K562 (cell line): ENCODE results near the gene HDAC7. TPM values are rescaled to one million over a fixed set of nuclear protein-coding genes. Genes with fewer than 3 reads are reported as not detected.

Experiments used
- ATAC-seq: fragments of 200-7000 bp; cut with Tn5 transposase; 3 replicates; pipeline ENCODE4 v1.9.1; 2020; ENCODE audit warnings: moderate library complexity
- BruUV-seq: library from RNA; stranded (reverse); fragments of 400-500 nt; replicated peaks from 2 replicates; lab custom pipeline; 2021; lab: Mats Ljungman, UMichigan
- CTCF ChIA-PET: fragments of 300-600 bp; formaldehyde crosslinking; extraction: SDS; loops from one replicate; lab custom pipeline; 2021; ENCODE audit warnings: low intra/inter-chr PET ratio; lab: Yijun Ruan, JAX
- POLR2A ChIA-PET: fragments of 300-600, 350-650 bp; sonication (Branson Sonifier 250); formaldehyde crosslinking; extraction: SDS; loops from one replicate; lab custom pipeline; 2021; ENCODE audit warnings: antibody characterized with exemption, inconsistent platforms; lab: Yijun Ruan, JAX
- DNase-seq, 4 experiments: peaks; one replicate each; pipeline versions ENCODE4 v3.0.0 to v3.0.0-alpha.2; 2011 to 2018; ENCODE audit warnings: low spot score in 3 of 4, mixed read lengths in 3 of 4; ENCODE audit errors: extremely low read depth in 1 of 4
- FAIRE-seq: peaks from 2 replicates; lab custom pipeline; 2011; peaks lifted over from hg19 to GRCh38; lab: Jason Lieb, UNC
- H2AFZ ChIP-seq: 2 replicates; pipeline ENCODE4 v1.6.0; 2011; ENCODE audit warnings: low read depth, low read length, control low read depth, inconsistent platforms
- H3K27ac ChIP-seq: fragments of 200-600 bp; 3 replicates; pipeline ENCODE4 v1.8.0; 2011; ENCODE audit warnings: low read depth, mild to moderate bottlenecking, control low read depth, inconsistent platforms, low read length, moderate library complexity, mixed read lengths; ENCODE audit errors: extremely low read depth
- H3K27me3 ChIP-seq, 2 experiments: fragments of 300-600 bp in 1 of 2; 2 replicates in 1 of 2; 3 replicates in 1 of 2; pipeline versions ENCODE4 v1.6.0 to v1.8.0; 2011; ENCODE audit warnings: inconsistent platforms in 2 of 2, low read length in 2 of 2, mild to moderate bottlenecking in 1 of 2, mixed read lengths in 1 of 2, moderate library complexity in 1 of 2; ENCODE audit not compliant: control insufficient read depth in 2 of 2, insufficient read depth in 2 of 2
- H3K36me3 ChIP-seq: fragments of 300-600 bp; 3 replicates; pipeline ENCODE4 v1.8.0; 2011; ENCODE audit warnings: mild to moderate bottlenecking, low read length, inconsistent platforms; ENCODE audit not compliant: control insufficient read depth, insufficient read depth
- H3K4me1 ChIP-seq, 2 experiments: fragments of 200-600 bp in 1 of 2; replicated peaks in 1 of 2; 2 replicates in 1 of 2; 3 replicates in 1 of 2; pipeline versions ENCODE4 v1.5.1 to v1.8.0; 2011; ENCODE audit warnings: inconsistent platforms in 2 of 2, low read length in 2 of 2, mild to moderate bottlenecking in 1 of 2, mixed read lengths in 1 of 2, moderate library complexity in 1 of 2; ENCODE audit not compliant: control insufficient read depth in 2 of 2, insufficient read depth in 2 of 2
- H3K4me2 ChIP-seq: 2 replicates; pipeline ENCODE4 v1.6.1; 2011; ENCODE audit warnings: low read length, control low read depth, inconsistent platforms, mixed read lengths; ENCODE audit not compliant: insufficient read depth
- H3K4me3 ChIP-seq: fragments of 200-600 bp; sonication (generic), shearing (Covaris generic); 2 replicates; pipeline ENCODE4 v1.5.1; 2016; ENCODE audit warnings: control low read depth, inconsistent platforms
- H3K79me2 ChIP-seq: fragments of 200-600 bp; 3 replicates; pipeline ENCODE4 v1.8.0; 2011; ENCODE audit warnings: low read length, inconsistent platforms; ENCODE audit not compliant: control insufficient read depth, insufficient read depth
- H3K9ac ChIP-seq, 2 experiments: 2 replicates each; pipeline versions ENCODE4 v1.6.0 to v1.6.1; 2011; ENCODE audit warnings: low read depth in 2 of 2, low read length in 2 of 2, control low read depth in 1 of 2, inconsistent platforms in 1 of 2, mild to moderate bottlenecking in 1 of 2, mixed read lengths in 1 of 2; ENCODE audit not compliant: insufficient read depth in 1 of 2
- H3K9me1 ChIP-seq: one replicate; pipeline ENCODE4 v1.6.0; 2011; ENCODE audit warnings: inconsistent platforms, mild to moderate bottlenecking, low read length, moderate library complexity; ENCODE audit not compliant: control insufficient read depth, insufficient read depth
- H3K9me3 ChIP-seq: replicated peaks from 2 replicates; pipeline ENCODE4 v1.5.1; 2011; ENCODE audit warnings: low read depth, low read length, inconsistent platforms; ENCODE audit not compliant: control insufficient read depth, insufficient read depth
- H4K20me1 ChIP-seq: replicated peaks from 2 replicates; pipeline ENCODE4 v1.6.1; 2011; ENCODE audit warnings: low read length, inconsistent platforms, mixed read lengths; ENCODE audit not compliant: control insufficient read depth, insufficient read depth
- ARID2 ChIP-seq: fragments of 450-650 bp; IDR thresholded peaks from 2 replicates; pipeline ENCODE4 v1.6.1; 2017; ENCODE audit warnings: antibody characterized with exemption, mild to moderate bottlenecking
- ATF2 ChIP-seq: sonication (generic); formaldehyde crosslinking; IDR thresholded peaks from 2 replicates; pipeline ENCODE4 v1.8.1; 2022; ENCODE audit warnings: missing genetic modification reagents
- KLF6 ChIP-seq: fragments of 250-450 bp; sonication (Bioruptor Pico); IDR thresholded peaks from 2 replicates; pipeline ENCODE4 v1.4.0; 2020; ENCODE audit warnings: mild to moderate bottlenecking, moderate library complexity, borderline replicate concordance
- NR0B1 ChIP-seq: fragments of 450-650 bp; IDR thresholded peaks from one replicate; pipeline ENCODE4 v1.6.1; 2018; ENCODE audit warnings: mild to moderate bottlenecking, moderate library complexity; ENCODE audit not compliant: partially characterized antibody
- POLR3G ChIP-seq: IDR thresholded peaks from 2 replicates; pipeline ENCODE4 v1.6.1; 2011; ENCODE audit not compliant: insufficient read length, insufficient replicate concordance; ENCODE audit errors: extremely low read depth
- RBM17 ChIP-seq: fragments of 200-400 bp; formaldehyde crosslinking; IDR thresholded peaks from 2 replicates; pipeline ENCODE4 v1.6.1; 2017; ENCODE audit warnings: low read depth, mild to moderate bottlenecking, low read length, borderline replicate concordance
- TBL1XR1 ChIP-seq, 2 experiments: IDR thresholded peaks; 2 replicates each; pipeline ENCODE4 v1.6.1; 2012; ENCODE audit warnings: improper control_type of control experiment in 2 of 2, low read length in 2 of 2, mild to moderate bottlenecking in 1 of 2
- TCF7 ChIP-seq: sonication (generic); IDR thresholded peaks from 2 replicates; pipeline ENCODE4 v1.6.1; 2016; ENCODE audit warnings: antibody characterized with exemption, borderline replicate concordance
- TFE3 ChIP-seq: fragments of 450-650 bp; formaldehyde crosslinking; IDR thresholded peaks from 2 replicates; pipeline ENCODE4 v1.4.0; 2020; ENCODE audit warnings: mild to moderate bottlenecking, mixed read lengths
- ZBTB9 ChIP-seq: fragments of 450-650 bp; formaldehyde crosslinking; IDR thresholded peaks from 2 replicates; pipeline ENCODE4 v1.4.0; 2020; ENCODE audit warnings: mild to moderate bottlenecking, moderate library complexity
- WGBS: fragments of 100-300 bp; shearing (Covaris generic); methylation state at CpG from one replicate; pipeline ENCODE4 v1.1.6; 2016; ENCODE audit warnings: low coverage, mixed read lengths; ENCODE audit not compliant: insufficient coverage; ENCODE audit errors: missing lambda C conversion rate; 5-methylcytosine and 5-hydroxymethylcytosine counted together
- in situ Hi-C: fragments of 300-500 bp; cut with MboI; formaldehyde crosslinking; loops from 4 replicates; pipeline ENCODE4 v1.15.0; 2018; ENCODE audit warnings: inconsistent platforms, mixed read lengths
- intact Hi-C: fragments of 100-400 bp; cut with micrococcal nuclease; formaldehyde crosslinking; loops from 2 replicates; pipeline ENCODE4 v1.14.2; 2022
- polyA plus RNA-seq, 8 experiments: library from polyadenylated mRNA; depleted of rRNA in 4 of 8; stranded (reverse) in 5 of 8; unstranded in 3 of 8; fragments of >200 nt; fragmentation: Nextera tagmentation in 2 of 8; fragmentation: Illumina TruSeq in 1 of 8; extraction: Ambion mirVana in 2 of 8; extraction: Trizol in 1 of 8; gene quantifications; 2 replicates each; pipeline versions ENCODE4 v1.2.1 to v1.2.3, GENCODE V29; 2011 to 2014; ENCODE audit warnings: inconsistent platforms in 1 of 8, missing spikeins in 1 of 8
- total RNA-seq, 7 experiments: library from RNA; depleted of rRNA in 6 of 7; stranded (reverse); fragments of >200 nt in 6 of 7; fragmentation: Illumina TruSeq in 2 of 7; extraction: Trizol in 2 of 7; gene quantifications; 2 replicates each; pipeline versions ENCODE4 v1.2.1 to v1.2.3, GENCODE V29; 2011 to 2021; ENCODE audit warnings: low replicate concordance in 1 of 7

The HDAC7 gene
- total and polyA plus RNA-seq, 9 of the 15 experiments (the other 6 are each of a cell fraction or from before 2014, with no cell fraction given): 2.5 to 129 (median 31.1) TPM

- H3K36me3 ChIP-seq: peaks cover 97% of the 10 kb centered on the region; the same call in 2 of the 3 replicates
- H3K4me1 ChIP-seq: peaks cover 2 to 42% of the 10 kb centered on the region in 2 experiments; a peak in 4 of 5 replicates
- ChIA-PET CTCF (interaction anchor here (0.9 kb wide), 1 partner anchor 38 kb away, joined by 3 read pairs; no protein-coding TSS in a partner anchor), POLR2A (interaction anchor here (1.4 to 1.5 kb wide), 2 partner anchors 11 to 17 kb away, joined by 3 to 6 read pairs; no protein-coding TSS in a partner anchor)
- no peaks in the 10 kb centered on the region for H3K27me3 ChIP-seq
- 0 out of 4 replicates have a peak overlapping the region, but pooled peaks of 1 of the 2 experiments have one; percentile 19 for H3K9ac ChIP-seq
- no TSS peak for BruUV-seq
- H3K9me1 ChIP-seq: peaks cover 5% of the 10 kb centered on the region
- DNase-seq (no peak), FAIRE-seq (no peak), ATAC-seq (no peak)
- H3K9me3 ChIP-seq: no peaks in the 10 kb centered on the region
- H2AFZ ChIP-seq: no peak overlapping the region
- H3K27ac ChIP-seq: no peak overlapping the region
- intact Hi-C loops: no loop called here
- H3K4me3 ChIP-seq: no peak overlapping the region
- 79% methylated on average over 7 of the region's 7 CpGs for WGBS
- peaks cover 67% of the 10 kb centered on the region for H3K79me2 ChIP-seq
- peaks cover 7% of the 10 kb centered on the region; the same call in 1 of the 2 replicates for H4K20me1 ChIP-seq
- in situ Hi-C loops: no loop called here
- no peak overlapping the region for H3K4me2 ChIP-seq
- TF ChIP-seq POLR3G (no peak), RBM17 (no peak), ARID2 (no peak), ZBTB9 (CRISPR knock-in tag) (no peak), TFE3 (CRISPR knock-in tag) (no peak), TCF7 (no peak), KLF6 (CRISPR knock-in tag) (no peak), ATF2 (CRISPR knock-in tag) (no peak), TBL1XR1 (IDR thresholded peaks at IDR 0.05; ENCODE audit: low read length in 2 of 2) (no peak), NR0B1 (no peak)
Observed at GRCh38 chr12:47800582-47800981, 19.1 kb downstream of the HDAC7 start.
